ENCODE measurements around the gene SMARCD1.

DNA sequence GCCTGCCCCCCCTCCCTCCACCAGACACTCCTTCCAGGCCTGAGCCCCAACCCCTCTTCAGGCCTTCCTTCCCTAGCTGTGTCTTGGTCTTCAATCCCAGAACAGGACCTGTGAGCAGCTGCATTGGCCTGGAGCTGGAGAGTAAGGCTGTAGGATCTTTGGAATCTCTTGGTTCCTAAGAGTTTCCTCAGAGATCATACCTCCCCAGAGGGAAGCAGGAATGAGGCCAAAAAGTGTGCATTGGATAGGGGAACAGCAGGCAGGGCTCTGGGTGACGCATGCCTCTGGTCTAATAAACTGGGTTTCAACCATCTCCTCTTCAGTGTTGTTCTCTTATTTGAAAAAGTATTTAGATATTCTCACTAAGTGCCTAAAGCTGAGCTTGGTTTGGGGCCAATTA lies 1.8 kb upstream of the SMARCD1 start:
- TF ChIP-seq, protein P1, sequence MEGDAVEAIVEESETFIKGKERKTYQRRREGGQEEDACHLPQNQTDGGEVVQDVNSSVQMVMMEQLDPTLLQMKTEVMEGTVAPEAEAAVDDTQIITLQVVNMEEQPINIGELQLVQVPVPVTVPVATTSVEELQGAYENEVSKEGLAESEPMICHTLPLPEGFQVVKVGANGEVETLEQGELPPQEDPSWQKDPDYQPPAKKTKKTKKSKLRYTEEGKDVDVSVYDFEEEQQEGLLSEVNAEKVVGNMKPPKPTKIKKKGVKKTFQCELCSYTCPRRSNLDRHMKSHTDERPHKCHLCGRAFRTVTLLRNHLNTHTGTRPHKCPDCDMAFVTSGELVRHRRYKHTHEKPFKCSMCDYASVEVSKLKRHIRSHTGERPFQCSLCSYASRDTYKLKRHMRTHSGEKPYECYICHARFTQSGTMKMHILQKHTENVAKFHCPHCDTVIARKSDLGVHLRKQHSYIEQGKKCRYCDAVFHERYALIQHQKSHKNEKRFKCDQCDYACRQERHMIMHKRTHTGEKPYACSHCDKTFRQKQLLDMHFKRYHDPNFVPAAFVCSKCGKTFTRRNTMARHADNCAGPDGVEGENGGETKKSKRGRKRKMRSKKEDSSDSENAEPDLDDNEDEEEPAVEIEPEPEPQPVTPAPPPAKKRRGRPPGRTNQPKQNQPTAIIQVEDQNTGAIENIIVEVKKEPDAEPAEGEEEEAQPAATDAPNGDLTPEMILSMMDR (IDR thresholded peaks at IDR 0.05) = no peak
- no peak for TF ChIP-seq POLR2AphosphoS5 (IDR thresholded peaks at IDR 0.05)

All from esophagus muscularis mucosa (tissue), 3 donors.